ENCODE data around the gene DPCD. TPM values are rescaled to one million over a fixed set of nuclear protein-coding genes. Genes with fewer than 3 reads are reported as not detected.
A peak's percentile ranks its signal among the peaks of the same experiment; 100 is the strongest.

The DPCD gene
- not detected for total RNA-seq

DNA sequence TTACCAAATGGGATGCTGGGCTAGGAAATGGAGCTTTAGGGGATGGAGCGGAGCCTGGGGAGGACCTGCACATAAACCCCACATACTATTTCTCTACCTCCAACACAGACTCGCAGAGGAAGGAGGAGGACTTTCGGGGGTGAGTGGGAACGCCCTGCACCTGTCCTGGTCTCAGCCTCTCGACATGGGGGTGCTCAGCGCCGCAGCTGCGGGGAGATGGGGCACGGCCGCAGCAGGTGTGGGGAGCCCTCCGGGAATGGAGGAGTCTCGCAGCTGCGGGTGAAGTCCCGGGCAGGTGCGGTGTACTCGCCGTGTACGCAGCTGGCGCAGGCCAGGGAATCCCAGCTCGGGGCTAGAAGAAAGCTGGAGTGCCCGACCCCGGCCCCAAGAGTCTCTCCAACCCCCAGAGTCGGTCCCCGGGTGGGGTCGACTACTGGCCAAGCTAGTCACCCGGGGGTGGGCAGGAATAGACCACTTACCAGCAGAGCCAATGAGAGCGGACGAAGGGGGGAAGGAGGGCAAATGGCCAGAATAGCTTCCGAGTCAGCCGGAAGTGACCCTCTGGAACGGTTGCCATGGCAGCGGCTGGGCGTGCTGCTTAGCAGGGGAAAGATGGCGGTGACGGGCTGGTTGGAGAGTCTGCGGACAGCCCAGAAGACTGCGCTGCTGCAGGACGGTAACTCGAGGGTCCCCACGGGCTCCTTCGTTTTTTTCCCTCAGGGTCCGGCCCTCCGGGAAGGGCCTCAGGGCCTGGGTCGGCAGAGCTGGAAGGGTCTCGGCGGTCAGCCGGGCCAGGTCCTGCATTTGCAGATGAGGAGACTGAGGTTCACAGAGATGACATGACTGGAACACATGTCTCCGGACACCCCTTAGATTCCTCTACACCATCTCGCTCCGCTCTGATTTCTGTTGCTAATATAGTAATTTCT, at the start of gene DPCD, which contains the start of gene POLL:
Gene DPCD, plus strand, starts transcription at position 597 of the 929 bp plus-strand sequence. Its CDS starts 16 bp downstream, at position 613.
Gene POLL, minus strand, starts transcription at position 533 of the 929 bp plus-strand sequence. CDS start 897 bp downstream, outside the sequence.
- peak; percentile 84 for DNase-seq

DNA sequence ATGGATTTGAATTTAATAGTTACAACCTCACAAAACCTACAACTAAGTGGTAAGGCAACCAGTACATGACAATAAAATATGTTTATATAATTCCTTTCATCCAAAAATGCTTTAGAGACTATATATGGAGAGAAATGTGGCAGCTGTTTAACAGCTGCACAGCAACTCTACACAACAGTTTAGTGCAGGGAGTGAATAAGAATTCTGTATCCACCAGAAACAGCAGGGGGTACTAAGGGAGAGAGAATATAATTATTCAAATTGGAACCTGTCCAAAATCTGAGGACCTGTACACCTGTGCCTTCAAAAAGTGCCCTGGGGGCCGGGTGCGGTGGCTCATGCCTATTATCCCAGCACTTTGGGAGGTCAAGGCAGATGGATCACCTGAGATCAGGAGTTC, 49.7 kb upstream of the DPCD start:
- DNase-seq: no peak

- DNase-seq: no peak
These were observed 42.2 kb upstream of the DPCD start for GRCh38 chr10:101545898-101546297.

DNA sequence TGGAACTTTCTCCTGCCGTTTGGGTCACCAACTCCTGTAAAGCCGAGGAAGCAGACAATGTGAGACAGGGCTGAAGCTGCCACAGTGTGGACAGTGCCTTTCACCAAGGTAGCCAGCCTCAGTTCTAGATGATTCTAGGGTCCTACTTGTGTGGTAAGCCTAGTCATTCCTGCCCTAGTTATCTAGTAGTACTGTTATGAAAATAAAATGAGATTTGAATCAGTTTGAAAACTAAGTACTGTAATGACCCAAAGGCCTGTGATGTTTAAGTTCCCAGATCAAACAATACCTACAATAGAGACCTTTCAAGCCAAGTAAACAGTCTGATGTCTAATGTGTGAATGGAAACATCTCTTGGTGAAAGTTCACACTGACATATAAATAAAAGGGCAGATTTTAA, 37.2 kb upstream of the DPCD start:
- DNase-seq: no peak

GRCh38 chr10:101552442-101552841, 35.7 kb upstream of the DPCD start:
- no peak for DNase-seq

DNA sequence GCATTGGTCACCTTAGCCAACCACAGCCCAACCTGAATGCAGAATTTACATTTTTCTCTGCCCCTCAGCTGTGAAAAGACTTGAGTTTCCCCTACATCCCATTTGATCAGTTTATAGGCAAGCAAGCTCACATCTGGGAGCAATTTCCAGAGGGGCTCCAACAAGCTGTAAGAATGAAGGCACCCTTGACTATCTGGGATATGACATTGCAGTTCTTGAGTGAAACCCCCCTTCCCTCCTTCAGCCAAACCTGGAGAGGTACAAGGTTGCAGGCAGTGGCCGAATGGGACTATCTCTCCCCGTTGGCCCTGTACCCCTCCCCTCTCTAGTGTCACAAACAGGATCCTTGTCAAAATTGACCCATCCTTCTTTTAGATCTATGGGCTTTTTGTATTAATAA, 30.6 kb upstream of the DPCD start:
- no peak for DNase-seq

DNA sequence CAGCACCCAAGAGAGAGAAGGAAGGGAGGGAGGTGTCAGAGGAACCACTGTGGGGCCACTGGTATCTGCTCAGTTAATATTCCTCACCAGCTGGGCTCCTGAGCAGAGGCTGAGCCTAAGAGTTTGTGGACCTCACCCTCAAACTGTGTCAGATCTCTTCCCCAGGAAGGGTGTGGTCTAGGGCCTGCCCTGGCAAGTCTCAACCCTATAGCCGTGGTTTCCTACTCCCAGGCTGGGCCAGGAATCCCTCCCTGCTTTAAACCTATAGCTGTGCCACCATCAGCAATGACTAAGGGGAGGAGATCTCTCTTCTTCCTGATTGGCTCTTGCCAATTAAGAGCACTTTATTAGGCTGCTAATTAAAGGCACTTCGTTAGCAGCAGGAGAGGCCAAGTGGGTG, 29.9 kb upstream of the DPCD start:
- no peak for DNase-seq

- DNase-seq: no peak
These were observed 29.2 kb upstream of the DPCD start for GRCh38 chr10:101558671-101559595.

DNA sequence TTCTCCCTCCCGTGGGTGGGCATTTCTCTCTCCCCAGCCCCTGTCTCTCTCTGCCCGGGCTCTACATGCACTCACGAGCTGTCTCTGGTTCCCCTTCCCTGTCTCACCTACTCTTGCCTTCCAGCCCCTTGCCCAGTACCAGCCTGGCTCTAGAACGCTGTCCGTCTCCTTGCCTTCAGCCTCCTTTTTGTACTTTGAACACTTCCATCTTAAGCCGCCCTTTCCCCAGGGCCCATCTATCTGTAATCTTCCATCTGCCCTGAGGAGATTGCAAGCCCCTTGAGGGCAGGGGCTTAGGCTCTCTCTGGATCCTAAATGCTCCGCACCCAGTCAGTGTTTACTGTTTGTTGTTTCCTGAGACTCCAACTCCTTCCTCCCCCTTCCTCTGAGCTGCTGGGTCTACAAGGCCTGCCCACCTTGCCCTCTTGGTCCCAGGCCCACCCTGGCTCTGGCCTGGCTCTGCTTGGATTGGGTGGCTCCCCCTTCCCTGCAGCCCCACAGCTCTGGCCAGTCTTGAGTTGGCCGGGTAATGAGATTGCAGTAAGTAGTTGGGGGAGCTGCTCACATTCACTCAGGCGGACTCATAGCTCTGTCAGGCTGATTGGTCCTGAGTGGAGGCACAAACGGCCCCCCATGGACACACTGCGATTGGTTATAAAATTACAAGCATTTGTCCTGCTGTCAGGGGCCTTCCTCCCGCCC, 28.4 kb upstream of the DPCD start:
- no peak for DNase-seq

DNA sequence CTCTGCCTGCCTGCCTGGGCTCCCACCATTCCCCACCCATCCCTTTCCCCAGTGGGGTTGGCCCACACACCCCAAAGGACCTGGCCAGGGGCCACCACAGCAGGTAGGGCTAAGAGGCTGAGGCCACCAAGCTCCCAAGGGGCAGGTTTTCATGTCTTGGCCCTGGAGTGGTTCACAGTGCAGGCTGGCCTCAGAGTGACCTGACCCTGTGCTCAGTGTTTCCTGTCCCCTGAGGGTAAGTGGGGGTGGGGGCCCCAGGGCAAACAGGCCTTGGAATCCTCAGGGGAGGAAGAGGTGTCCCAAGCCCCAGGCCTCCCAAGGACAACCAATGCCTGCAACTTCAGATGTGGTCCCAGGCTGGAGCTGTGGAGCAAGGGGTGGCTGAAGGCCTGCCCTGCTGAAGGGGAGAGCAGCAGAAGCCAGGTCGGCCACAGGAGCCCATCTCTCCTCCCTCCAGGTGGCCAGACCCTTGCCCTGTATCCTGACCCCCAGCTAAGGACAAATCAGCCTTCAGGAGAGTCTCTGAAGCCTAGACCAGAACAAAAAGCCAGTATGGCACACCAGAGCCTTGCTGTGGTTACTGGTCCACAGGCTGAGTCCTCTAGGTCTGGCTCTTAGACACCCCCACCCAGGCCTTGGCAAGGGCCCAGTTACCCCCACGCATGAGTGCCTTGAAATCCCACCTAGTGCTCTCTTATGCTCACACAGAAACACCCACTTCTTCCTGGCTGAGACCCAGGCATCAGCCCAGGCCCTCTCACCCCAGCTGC, 27.6 kb upstream of the DPCD start:
- DNase-seq: no peak

DNA sequence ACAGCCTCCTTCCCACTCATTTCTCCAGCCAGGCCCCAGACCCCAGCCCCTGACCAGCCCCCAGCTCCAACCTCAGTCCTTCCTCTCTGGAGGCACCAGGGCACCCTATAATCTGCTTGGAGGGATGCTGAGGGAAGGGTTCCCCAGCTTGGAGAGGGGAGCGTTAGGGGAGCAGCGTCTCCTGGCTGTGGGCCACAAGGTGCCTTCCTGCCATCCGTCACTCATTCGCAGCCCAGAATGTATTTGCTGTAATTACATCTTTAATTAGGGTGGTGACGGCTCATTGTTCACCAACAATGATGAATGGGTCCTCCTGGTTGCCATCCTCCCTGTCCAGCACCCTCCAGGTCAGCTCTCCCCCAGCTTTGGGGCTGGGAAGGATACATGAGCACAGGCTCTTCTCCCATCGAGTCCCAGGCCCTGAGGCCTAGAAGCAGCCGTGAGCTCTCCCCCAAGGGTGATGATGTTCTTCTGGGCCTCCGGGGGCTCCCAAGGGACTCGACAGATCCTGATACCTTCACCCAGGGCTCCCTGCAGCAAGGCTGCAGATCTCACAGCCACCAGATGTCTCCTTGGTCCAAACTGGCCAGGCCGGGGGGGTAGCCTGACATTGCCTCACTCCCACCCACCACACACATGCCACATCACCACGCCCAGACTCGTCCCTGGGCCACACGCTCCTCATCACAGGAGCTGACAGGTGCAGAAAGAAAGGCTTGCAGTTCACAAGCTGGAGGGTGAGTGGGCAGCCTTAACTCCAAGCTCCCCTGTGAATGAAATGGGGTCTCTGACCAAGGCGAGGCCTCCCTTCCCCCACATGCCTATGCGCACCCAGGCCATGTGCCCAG, 26.8 kb upstream of the DPCD start:
- no peak for DNase-seq

DNA sequence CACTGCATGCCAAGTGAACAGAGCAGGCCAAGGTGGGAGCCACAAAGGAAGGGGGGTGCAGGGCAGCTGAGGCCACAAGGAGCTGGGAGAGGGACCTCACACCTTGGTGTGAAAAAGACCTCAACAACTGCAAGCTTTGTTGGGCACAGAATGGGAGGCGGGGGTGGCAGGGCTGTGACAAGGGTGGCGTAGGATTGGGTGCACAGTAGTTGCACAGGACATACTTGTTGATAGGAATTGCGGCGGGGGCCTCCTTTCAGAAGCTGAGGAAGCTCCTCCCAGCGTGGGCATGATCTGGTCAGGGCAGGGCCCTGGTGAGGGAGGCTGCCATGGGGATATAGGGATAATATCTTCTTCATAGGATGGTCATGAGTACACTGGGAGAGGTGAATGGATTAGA, 25.9 kb upstream of the DPCD start:
- no peak for DNase-seq

DNA sequence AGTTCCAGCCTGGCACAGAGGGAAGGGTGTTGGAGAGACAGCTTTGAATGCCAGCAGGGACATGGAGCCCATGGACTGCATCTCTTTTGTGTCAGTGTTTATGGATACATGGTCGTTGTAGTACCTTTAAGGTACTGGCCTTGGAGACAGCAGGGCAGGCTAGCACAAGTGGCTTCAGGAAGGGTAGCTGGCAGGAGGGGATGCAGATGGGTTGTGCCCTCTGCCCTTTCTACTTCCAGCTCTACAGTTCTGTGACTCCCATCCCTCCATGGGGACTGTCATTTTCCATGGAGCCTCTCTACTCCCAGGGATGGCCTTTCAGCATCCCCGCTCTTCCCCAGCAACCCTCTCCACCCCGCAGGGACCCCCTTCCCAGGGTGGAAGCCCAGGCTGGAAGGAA, 25.1 kb upstream of the DPCD start:
- DNase-seq: no peak

- no peak for DNase-seq
These were observed 24.6 kb upstream of the DPCD start for GRCh38 chr10:101563497-101564040.

- DNase-seq: no peak
These were observed 23.6 kb upstream of the DPCD start for GRCh38 chr10:101564490-101564991.

- no peak for DNase-seq
These were observed 22.7 kb upstream of the DPCD start for GRCh38 chr10:101565370-101565900.

DNA sequence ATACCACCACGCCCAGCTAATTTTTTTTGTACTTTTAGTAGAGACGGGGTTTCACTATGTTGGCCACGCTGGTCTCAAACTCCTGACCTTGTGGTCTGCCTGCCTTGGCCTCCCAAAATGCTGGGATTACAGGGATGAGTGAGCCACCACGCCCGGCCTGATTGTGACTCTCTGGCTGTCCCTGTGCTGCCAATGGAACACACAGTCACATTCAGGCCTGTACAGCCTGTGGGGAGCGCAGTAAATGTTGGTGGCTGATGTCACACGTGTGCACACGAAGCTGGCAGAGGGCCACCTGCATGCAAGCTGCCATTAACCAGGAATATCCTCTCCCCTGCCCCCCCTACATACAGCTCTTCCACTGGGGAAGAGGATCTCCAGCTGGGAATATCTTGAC, 22.2 kb upstream of the DPCD start:
- no peak for DNase-seq

GRCh38 chr10:101566333-101567164, 21.6 kb upstream of the DPCD start:
- DNase-seq: no peak

Measured in effector CD4-positive, alpha-beta T cell (primary cell).